RWPE2 (cell line): ENCODE results near the gene RPA1.
"Not testable (repeated sequence)": the region's sequence is repeated elsewhere in the genome, so short reads cannot be mapped to it uniquely, and the experiment has no call there.

ENCODE experiments used
- ATAC-seq: fragments of 200-7000 bp; cut with Tn5 transposase; 3 replicates; pipeline ENCODE4 v1.9.1; 2021; ENCODE audit warnings: low read depth
- DNase-seq: peaks from one replicate; pipeline ENCODE4 v3.0.0-alpha.2; 2020; ENCODE audit warnings: low spot score
- H3K27ac ChIP-seq: fragments of 450-650 bp; 2 replicates; pipeline ENCODE4 v1.5.1; 2017; ENCODE audit warnings: mild to moderate bottlenecking; ENCODE audit not compliant: poor library complexity, severe bottlenecking
- H3K27me3 ChIP-seq: fragments of 250-450 bp; sonication (Bioruptor Pico); 2 replicates; pipeline ENCODE4 v1.5.1; 2021; ENCODE audit warnings: mild to moderate bottlenecking, moderate library complexity; ENCODE audit not compliant: insufficient read depth, poor library complexity, severe bottlenecking
- H3K36me3 ChIP-seq: fragments of 250-450 bp; sonication (Bioruptor Pico); 2 replicates; pipeline ENCODE4 v1.5.1; 2020; ENCODE audit warnings: low read depth, mild to moderate bottlenecking, moderate library complexity
- H3K4me1 ChIP-seq: fragments of 250-450 bp; sonication (Bioruptor Pico); 2 replicates; pipeline ENCODE4 v1.5.1; 2021; ENCODE audit warnings: mild to moderate bottlenecking, moderate library complexity; ENCODE audit not compliant: insufficient read depth, poor library complexity, severe bottlenecking
- H3K4me3 ChIP-seq: fragments of 250-450 bp; sonication (Bioruptor Pico); 2 replicates; pipeline ENCODE4 v1.5.1; 2021; ENCODE audit warnings: mild to moderate bottlenecking, moderate library complexity; ENCODE audit not compliant: severe bottlenecking
- H3K9me3 ChIP-seq: fragments of 250-450 bp; sonication (Bioruptor Pico); 2 replicates; pipeline ENCODE4 v1.5.1; 2021; ENCODE audit warnings: mild to moderate bottlenecking, moderate library complexity; ENCODE audit not compliant: severe bottlenecking
- TF ChIP-seq, protein P1 (sequence below): fragments of 450-650 bp; IDR thresholded peaks from one replicate; pipeline ENCODE4 v1.5.1; 2017; ENCODE audit warnings: mild to moderate bottlenecking, moderate library complexity; ENCODE audit not compliant: poor library complexity, severe bottlenecking

Gene RPA1

DNA sequence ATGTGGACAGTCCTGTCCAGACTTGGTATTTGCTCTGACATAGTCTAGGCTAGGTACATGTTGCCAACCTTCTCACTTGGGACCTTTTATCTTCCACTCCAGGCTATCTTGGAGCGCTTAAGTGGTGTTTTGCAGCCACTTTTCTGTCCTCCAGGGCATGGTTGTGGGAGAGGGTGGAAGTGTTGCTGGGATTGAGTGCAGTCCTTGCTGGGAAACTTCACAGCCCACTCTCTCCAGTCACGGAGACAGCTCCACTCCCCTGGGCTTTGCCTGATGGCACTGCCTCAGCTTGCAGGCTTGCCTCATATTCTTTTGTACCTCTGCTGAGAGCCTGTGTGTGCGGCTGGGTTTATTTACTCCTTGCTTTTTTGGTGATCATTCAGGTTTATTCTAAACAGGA lies 17.4 kb downstream of the RPA1 start:
- Histone ChIP-seq H3K9me3 (no peaks in the 10 kb centered on the region), H3K36me3 (peaks cover 75% of the 10 kb centered on the region), H3K4me1 (peaks cover 4% of the 10 kb centered on the region), H3K27me3 (no peaks in the 10 kb centered on the region), H3K4me3 (no peak overlapping the region), H3K27ac (no peak overlapping the region)
- DNase-seq (no peak), ATAC-seq (no peak)
- TF ChIP-seq, protein P1, sequence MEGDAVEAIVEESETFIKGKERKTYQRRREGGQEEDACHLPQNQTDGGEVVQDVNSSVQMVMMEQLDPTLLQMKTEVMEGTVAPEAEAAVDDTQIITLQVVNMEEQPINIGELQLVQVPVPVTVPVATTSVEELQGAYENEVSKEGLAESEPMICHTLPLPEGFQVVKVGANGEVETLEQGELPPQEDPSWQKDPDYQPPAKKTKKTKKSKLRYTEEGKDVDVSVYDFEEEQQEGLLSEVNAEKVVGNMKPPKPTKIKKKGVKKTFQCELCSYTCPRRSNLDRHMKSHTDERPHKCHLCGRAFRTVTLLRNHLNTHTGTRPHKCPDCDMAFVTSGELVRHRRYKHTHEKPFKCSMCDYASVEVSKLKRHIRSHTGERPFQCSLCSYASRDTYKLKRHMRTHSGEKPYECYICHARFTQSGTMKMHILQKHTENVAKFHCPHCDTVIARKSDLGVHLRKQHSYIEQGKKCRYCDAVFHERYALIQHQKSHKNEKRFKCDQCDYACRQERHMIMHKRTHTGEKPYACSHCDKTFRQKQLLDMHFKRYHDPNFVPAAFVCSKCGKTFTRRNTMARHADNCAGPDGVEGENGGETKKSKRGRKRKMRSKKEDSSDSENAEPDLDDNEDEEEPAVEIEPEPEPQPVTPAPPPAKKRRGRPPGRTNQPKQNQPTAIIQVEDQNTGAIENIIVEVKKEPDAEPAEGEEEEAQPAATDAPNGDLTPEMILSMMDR: no peak

DNA sequence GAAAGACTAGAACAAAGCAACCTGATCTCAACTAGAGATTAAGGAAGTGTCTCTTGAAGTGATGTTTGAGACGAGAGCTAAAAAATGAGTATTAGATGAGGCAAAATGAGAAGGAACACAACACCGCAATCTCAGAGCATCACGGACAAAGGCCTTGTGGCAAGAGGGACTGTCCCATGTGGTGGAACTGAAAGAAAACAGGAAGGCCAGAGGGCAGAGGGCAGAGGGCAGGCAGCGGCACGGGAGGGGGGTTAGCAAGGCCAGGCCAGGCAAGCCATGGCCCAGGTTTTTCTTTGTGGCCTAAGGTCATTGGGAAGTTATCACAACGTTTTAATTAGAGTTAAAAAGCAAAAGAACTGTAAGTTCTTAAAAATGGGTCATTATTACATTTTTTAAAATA lies 22.5 kb downstream of the RPA1 start:
- Histone ChIP-seq H3K27ac (no peak overlapping the region), H3K36me3 (peaks cover 79% of the 10 kb centered on the region), H3K4me1 (no peaks in the 10 kb centered on the region), H3K4me3 (no peak overlapping the region), H3K27me3 (no peaks in the 10 kb centered on the region), H3K9me3 (no peaks in the 10 kb centered on the region)
- ATAC-seq: no peak
- no peak for DNase-seq
- TF ChIP-seq, protein P1: no peak

DNA sequence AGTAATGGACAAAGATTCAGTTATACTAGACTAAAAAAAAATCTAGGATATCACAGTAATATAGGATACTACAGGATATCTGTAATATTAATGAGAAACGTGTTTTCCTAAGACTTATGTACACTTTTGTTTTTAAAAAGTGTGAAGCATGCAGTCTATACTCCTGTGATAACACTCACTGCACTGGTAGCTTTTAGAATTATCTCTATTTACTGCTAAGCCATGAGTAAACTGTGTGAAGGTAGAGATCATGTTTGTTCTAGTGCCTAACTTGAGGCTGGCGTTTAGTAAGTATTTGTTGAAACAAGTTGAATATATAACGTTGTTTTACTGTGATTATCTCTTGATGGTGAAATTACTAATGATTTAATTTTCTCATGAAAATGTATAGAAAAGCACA lies 23.9 kb downstream of the RPA1 start:
- TF ChIP-seq, protein P1: no peak
- peaks cover 65% of the 10 kb centered on the region for H3K36me3 ChIP-seq
- no peaks in the 10 kb centered on the region for H3K27me3 ChIP-seq

DNA sequence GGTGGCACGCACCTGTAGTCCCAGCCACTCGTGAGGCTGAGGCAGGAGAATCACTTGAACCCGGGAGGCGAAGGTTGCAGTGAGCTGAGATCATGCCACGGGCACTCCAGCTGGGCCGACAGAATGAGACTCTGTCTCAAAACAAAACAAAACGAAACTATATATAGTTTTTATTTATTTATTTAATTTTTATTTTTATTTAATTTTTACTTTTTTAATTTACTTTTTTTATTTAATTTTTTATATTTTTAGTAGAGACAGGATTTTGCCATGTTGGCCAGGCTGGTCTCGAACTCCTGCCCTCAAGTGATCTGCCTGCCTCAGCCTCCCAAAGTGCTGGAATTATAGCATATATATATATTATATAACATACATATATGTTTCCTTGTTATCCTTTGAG lies 26.7 kb downstream of the RPA1 start:
- not testable (repeated sequence) for H3K4me1 ChIP-seq, DNase-seq, H3K9me3 ChIP-seq, H3K4me3 ChIP-seq, H3K27ac ChIP-seq, ATAC-seq, H3K27me3 ChIP-seq
- H3K36me3 ChIP-seq: peaks cover 69% of the 10 kb centered on the region

More for the DNA sequence above, 23.9 kb downstream of the RPA1 start:
- Histone ChIP-seq H3K4me3 (no peak overlapping the region), H3K27ac (no peak overlapping the region), H3K4me1 (no peaks in the 10 kb centered on the region), H3K9me3 (no peaks in the 10 kb centered on the region)
- no peak for DNase-seq
- no peak for ATAC-seq

DNA sequence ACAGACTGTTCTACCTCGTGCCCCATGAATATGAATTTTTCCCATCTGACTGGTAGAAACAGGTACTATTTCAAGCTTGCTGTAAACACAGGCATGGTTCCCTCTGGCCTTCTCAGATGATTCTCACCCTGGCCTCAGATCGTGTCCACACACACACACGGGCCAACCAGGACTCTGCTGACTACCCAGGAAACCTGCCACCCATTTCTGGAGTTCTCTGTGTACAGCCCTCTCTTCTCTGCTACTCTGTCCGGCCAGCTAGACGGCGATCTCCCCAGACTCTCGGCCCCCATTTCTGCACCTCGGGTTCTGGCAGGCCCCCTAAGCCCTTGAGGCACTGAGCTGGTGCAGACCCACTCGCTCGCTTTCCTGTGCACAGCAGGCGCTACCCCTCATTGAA lies 31.2 kb downstream of the RPA1 start:
- no peaks in the 10 kb centered on the region for H3K27me3 ChIP-seq
- no peaks in the 10 kb centered on the region for H3K9me3 ChIP-seq
- DNase-seq (no peak), ATAC-seq (no peak)
- H3K4me3 ChIP-seq: no peak overlapping the region
- H3K4me1 ChIP-seq: no peaks in the 10 kb centered on the region
- TF ChIP-seq, protein P1: no peak
- no peak overlapping the region for H3K27ac ChIP-seq
- peaks cover 52% of the 10 kb centered on the region for H3K36me3 ChIP-seq
